GM19468 (cell line): Measurements from ENCODE around the gene TUBGCP6.
"Not testable (repeated sequence)": the region's sequence is repeated elsewhere in the genome, so short reads cannot be mapped to it uniquely, and the experiment has no call there.

ENCODE experiments used
- ATAC-seq: cut with Tn5 transposase; IDR thresholded peaks from one replicate; pipeline ENCODE4 v1.9.1; 2021; ENCODE audit warnings: mild to moderate bottlenecking, moderate library complexity, moderate number of reproducible peaks; ENCODE audit not compliant: unreplicated experiment; ENCODE audit errors: extremely low read depth

The TUBGCP6 gene

GRCh38 chr22:50280022-50280707 is 35.3 kb upstream of the TUBGCP6 start:
- no peak for ATAC-seq

GRCh38 chr22:50278956-50279619 is 34.3 kb upstream of the TUBGCP6 start:
- ATAC-seq = no peak

- no peak for ATAC-seq
Measured at GRCh38 chr22:50278461-50278860, 33.6 kb upstream of the TUBGCP6 start.

- ATAC-seq = no peak
Measured at GRCh38 chr22:50277761-50278160, 32.9 kb upstream of the TUBGCP6 start.

- no peak for ATAC-seq
Measured at GRCh38 chr22:50276143-50276542, 31.3 kb upstream of the TUBGCP6 start.

GRCh38 chr22:50275181-50276055 is 30.6 kb upstream of the TUBGCP6 start:
- ATAC-seq = no peak

GRCh38 chr22:50274771-50275170 is 29.9 kb upstream of the TUBGCP6 start:
- ATAC-seq = no peak

- ATAC-seq = no peak
Measured at GRCh38 chr22:50274311-50274710, 29.5 kb upstream of the TUBGCP6 start.

GRCh38 chr22:50273781-50274180 is 29.0 kb upstream of the TUBGCP6 start:
- ATAC-seq = not testable (repeated sequence)

- ATAC-seq = not testable (repeated sequence)
Measured at GRCh38 chr22:50273352-50273751, 28.5 kb upstream of the TUBGCP6 start.

- no peak for ATAC-seq
Measured at GRCh38 chr22:50272044-50272802, 27.4 kb upstream of the TUBGCP6 start.

- no peak for ATAC-seq
Measured at GRCh38 chr22:50271519-50271970, 26.7 kb upstream of the TUBGCP6 start.

- ATAC-seq = no peak
Measured at GRCh38 chr22:50270666-50271394, 26.0 kb upstream of the TUBGCP6 start.

GRCh38 chr22:50269970-50270665 is 25.3 kb upstream of the TUBGCP6 start, which contains the start of gene MAPK11:
MAPK11 (minus strand) TSS chr22:50270380; CDS start chr22:50270292, 88 bp downstream.
- ATAC-seq = no peak

GRCh38 chr22:50269573-50269969 is 24.7 kb upstream of the TUBGCP6 start:
- no peak for ATAC-seq

GRCh38 chr22:50268655-50269113 is 23.9 kb upstream of the TUBGCP6 start:
- ATAC-seq = no peak

- no peak for ATAC-seq
Measured at GRCh38 chr22:50267591-50268390, 23.0 kb upstream of the TUBGCP6 start.

GRCh38 chr22:50266994-50267393 is 22.2 kb upstream of the TUBGCP6 start:
- no peak for ATAC-seq
